DND-41 (cell line): Measurements from ENCODE around the gene GNG12.
A peak's percentile ranks its signal among the peaks of the same experiment; 100 is the strongest.

Experiments
- ATAC-seq: fragments of 200-7000 bp; cut with Tn5 transposase; 3 replicates; pipeline ENCODE4 v1.9.1; 2021; ENCODE audit warnings: low read depth; ENCODE audit not compliant: insufficient read depth
- DNase-seq: peaks from one replicate; pipeline ENCODE4 v3.0.0-alpha.2; 2020
- H2AFZ ChIP-seq: 2 replicates; pipeline ENCODE4 v1.6.0; 2012; ENCODE audit warnings: low read depth, low read length
- H3K27ac ChIP-seq: 2 replicates; pipeline ENCODE4 v1.5.1; 2012; ENCODE audit warnings: low read length, inconsistent platforms
- H3K27me3 ChIP-seq: fragments of 200-600 bp; sonication (generic); 2 replicates; pipeline ENCODE4 v1.6.0; 2012; ENCODE audit warnings: low read length, mild to moderate bottlenecking, inconsistent platforms; ENCODE audit not compliant: insufficient read depth, poor library complexity
- H3K36me3 ChIP-seq: 2 replicates; pipeline ENCODE4 v1.5.1; 2012; ENCODE audit warnings: low read length, inconsistent platforms; ENCODE audit not compliant: insufficient read depth
- H3K4me1 ChIP-seq: 2 replicates; pipeline ENCODE4 v1.5.1; 2012; ENCODE audit warnings: mild to moderate bottlenecking, low read length; ENCODE audit not compliant: insufficient read depth
- H3K4me2 ChIP-seq: 2 replicates; pipeline ENCODE4 v1.6.0; 2012; ENCODE audit warnings: mild to moderate bottlenecking, moderate library complexity, low read length, inconsistent platforms; ENCODE audit not compliant: insufficient read depth
- H3K4me3 ChIP-seq, 2 experiments: fragments of 200-600 bp in 1 of 2; shearing (Covaris generic) in 1 of 2; 2 replicates each; pipeline ENCODE4 v1.5.1; 2012 to 2016; ENCODE audit warnings: inconsistent platforms in 2 of 2, low read length in 2 of 2, mild to moderate bottlenecking in 2 of 2, low read depth in 1 of 2, moderate library complexity in 1 of 2
- H3K79me2 ChIP-seq: 2 replicates; pipeline ENCODE4 v1.6.0; 2012; ENCODE audit warnings: low read length, inconsistent platforms; ENCODE audit not compliant: insufficient read depth
- H3K9ac ChIP-seq: 2 replicates; pipeline ENCODE4 v1.6.0; 2012; ENCODE audit warnings: low read depth, mild to moderate bottlenecking, inconsistent platforms, low read length, moderate library complexity
- H3K9me3 ChIP-seq: 2 replicates; pipeline ENCODE4 v1.5.1; 2012; ENCODE audit warnings: low read length, moderate library complexity, mild to moderate bottlenecking, inconsistent platforms; ENCODE audit not compliant: insufficient read depth, severe bottlenecking
- H4K20me1 ChIP-seq: 2 replicates; pipeline ENCODE4 v1.6.0; 2012; ENCODE audit warnings: low read length; ENCODE audit not compliant: insufficient read depth
- CTCF ChIP-seq: IDR thresholded peaks from 2 replicates; pipeline ENCODE4 v1.5.1; 2012; ENCODE audit warnings: borderline replicate concordance, low read length, moderate library complexity, mild to moderate bottlenecking; ENCODE audit not compliant: poor library complexity, severe bottlenecking; ENCODE audit errors: extremely low read depth
- EZH2 ChIP-seq: IDR thresholded peaks from 3 replicates; pipeline ENCODE4 v1.6.1; 2012; ENCODE audit warnings: borderline replicate concordance, low read depth, mild to moderate bottlenecking, moderate library complexity, low read length, inconsistent platforms; ENCODE audit not compliant: severe bottlenecking

The GNG12 gene

GRCh38 chr1:67747671-67748546 lies 85.4 kb downstream of the GNG12 start:
- Histone ChIP-seq H3K9ac (no peak overlapping the region), H3K27me3 (no peaks in the 10 kb centered on the region), H3K9me3 (no peaks in the 10 kb centered on the region), H4K20me1 (no peaks in the 10 kb centered on the region), H3K4me1 (peaks cover 17% of the 10 kb centered on the region), H2AFZ (0 out of 2 replicates have a peak overlapping the region, but pooled peaks have one; percentile 54), H3K4me2 (no peak overlapping the region), H3K27ac (no peak overlapping the region), H3K36me3 (no peaks in the 10 kb centered on the region), H3K4me3 (no peak overlapping the region), H3K79me2 (no peaks in the 10 kb centered on the region)
- ATAC-seq (no peak), DNase-seq (no peak)
- TF ChIP-seq EZH2 = no peak
- TF ChIP-seq CTCF = no peak

GRCh38 chr1:67745875-67746698 lies 87.2 kb downstream of the GNG12 start:
- Histone ChIP-seq H3K9ac (no peak overlapping the region), H3K36me3 (no peaks in the 10 kb centered on the region), H3K4me1 (peaks cover 17% of the 10 kb centered on the region), H3K4me2 (no peak overlapping the region), H3K4me3 (no peak overlapping the region), H2AFZ (no peak overlapping the region), H4K20me1 (no peaks in the 10 kb centered on the region), H3K9me3 (no peaks in the 10 kb centered on the region), H3K27me3 (no peaks in the 10 kb centered on the region), H3K27ac (no peak overlapping the region), H3K79me2 (no peaks in the 10 kb centered on the region)
- no peak for ATAC-seq
- DNase-seq = no peak
- TF ChIP-seq EZH2 (no peak), CTCF (no peak)

DNA sequence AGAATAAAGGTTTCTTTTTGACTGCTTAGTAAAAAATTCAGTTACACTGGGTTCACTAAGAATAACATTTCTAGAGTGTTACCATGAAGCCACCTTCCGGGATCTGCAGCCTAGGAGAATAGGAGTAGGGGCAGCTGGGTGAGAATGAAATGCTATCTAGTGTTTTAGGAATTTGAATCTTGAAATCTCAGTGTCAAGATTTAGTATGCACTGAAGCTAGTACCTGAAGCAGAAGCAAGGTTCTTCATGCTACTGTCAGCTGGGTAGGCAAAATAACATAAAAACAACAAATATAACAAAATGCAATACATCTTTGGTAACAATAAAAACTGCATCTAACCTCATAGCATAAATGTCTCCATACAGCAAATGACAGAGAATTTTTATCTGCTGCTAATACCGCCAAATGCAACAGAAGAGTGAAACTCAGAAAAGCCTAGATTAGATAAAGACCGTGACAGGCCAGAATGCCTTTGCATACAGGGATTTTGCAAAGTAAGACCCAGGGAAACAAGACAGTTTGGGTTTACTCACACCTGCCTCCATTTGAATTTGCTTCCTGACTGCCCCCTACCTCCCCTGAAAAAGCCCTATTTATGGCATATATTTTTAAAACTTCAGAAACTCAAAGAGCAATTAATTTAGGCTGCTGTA lies 90.1 kb downstream of the GNG12 start:
- no peak overlapping the region for H3K27ac ChIP-seq
- DNase-seq = no peak
- peaks cover 8% of the 10 kb centered on the region for H3K4me1 ChIP-seq
- no peak overlapping the region for H3K9ac ChIP-seq
- no peaks in the 10 kb centered on the region for H3K79me2 ChIP-seq
- H3K36me3 ChIP-seq = no peaks in the 10 kb centered on the region
- H3K4me3 ChIP-seq = no peak overlapping the region
- no peaks in the 10 kb centered on the region for H3K9me3 ChIP-seq
- H3K4me2 ChIP-seq = no peak overlapping the region
- no peak for TF ChIP-seq CTCF
- no peak for TF ChIP-seq EZH2
- no peaks in the 10 kb centered on the region for H3K27me3 ChIP-seq
- no peaks in the 10 kb centered on the region for H4K20me1 ChIP-seq
- no peak overlapping the region for H2AFZ ChIP-seq
- no peak for ATAC-seq
